GM03348 (cell line): ENCODE data around the gene OGA.
"Not testable (repeated sequence)": the region's sequence is repeated elsewhere in the genome, so short reads cannot be mapped to it uniquely, and the experiment has no call there.

Source experiments
- DNase-seq: peaks from one replicate; pipeline ENCODE4 v3.0.0; 2012; ENCODE audit warnings: low spot score

OGA gene

GRCh38 chr10:101797403-101798059 lies 20.7 kb downstream of the OGA start:
- DNase-seq, result no peak

DNA sequence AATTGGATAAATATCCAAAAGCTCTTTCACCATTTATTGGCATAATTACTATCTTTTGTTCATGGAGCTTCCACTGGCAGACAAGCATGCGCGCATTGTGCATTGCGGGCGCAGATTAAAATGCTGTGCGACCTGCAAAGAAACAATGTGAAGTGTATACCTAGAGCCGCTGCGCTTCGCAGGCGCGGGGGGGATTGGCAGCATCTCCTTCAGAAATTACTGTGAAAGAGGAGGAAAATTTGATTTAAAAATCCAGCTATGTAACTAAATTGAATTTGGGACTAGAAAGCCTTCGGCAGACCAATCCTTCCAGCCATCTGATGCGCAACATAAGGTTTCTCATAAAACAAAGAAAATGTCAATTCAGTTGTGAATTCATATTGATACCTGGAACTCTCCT lies 24.7 kb downstream of the OGA start:
- no peak for DNase-seq

DNA sequence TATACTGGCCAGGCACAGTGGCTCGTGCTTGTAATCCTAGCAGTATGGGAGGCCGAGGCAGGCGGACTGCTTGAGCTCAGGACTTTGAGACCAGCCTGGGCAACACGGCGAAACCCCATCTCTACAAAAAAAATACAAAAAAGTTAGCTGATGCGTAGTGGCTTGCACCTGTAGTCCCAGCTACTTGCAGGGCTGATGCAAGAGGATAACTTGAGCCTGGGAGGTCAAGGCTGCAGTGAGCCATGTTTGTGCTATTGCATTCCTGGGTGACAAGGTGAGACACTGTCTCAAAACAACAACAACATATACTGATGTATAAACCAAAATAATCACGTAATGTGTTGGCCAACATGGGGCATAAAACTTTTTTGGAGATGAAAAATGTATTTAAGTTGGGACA lies 28.6 kb downstream of the OGA start:
- no peak for DNase-seq

GRCh38 chr10:101789231-101789630 lies 29.0 kb downstream of the OGA start:
- DNase-seq, result not testable (repeated sequence)

- DNase-seq, result no peak
These were observed 32.4 kb downstream of the OGA start for GRCh38 chr10:101785801-101786200.

GRCh38 chr10:101784558-101784957 lies 33.7 kb downstream of the OGA start:
- DNase-seq, result no peak

DNA sequence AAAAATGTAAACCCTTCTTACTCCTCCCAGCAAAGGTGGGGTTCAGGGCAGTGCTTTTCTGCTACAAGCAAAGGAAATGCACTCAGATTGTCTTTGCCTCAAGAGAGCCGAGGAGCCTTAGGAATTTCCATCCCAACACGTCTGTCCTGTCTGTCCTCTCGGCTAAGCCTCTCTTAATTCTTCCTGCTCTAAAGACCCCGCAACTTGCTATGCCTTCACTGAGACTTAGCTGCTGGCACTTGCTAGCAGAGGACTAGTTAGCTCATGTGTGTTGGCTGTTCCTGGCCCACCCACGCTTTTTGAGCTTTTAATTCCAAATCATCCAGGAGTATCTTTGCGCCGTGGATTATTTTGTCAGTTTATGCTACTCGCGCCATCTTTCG lies 34.5 kb downstream of the OGA start:
- no peak for DNase-seq

GRCh38 chr10:101782811-101783735 lies 35.2 kb downstream of the OGA start, which contains the start of gene NPM3:
Gene NPM3 (minus strand): TSS chr10:101783446. CDS start chr10:101783390, 56 bp downstream.
- peak; percentile 95 for DNase-seq

- no peak for DNase-seq
These were observed 36.0 kb downstream of the OGA start for GRCh38 chr10:101781984-101782810.

DNA sequence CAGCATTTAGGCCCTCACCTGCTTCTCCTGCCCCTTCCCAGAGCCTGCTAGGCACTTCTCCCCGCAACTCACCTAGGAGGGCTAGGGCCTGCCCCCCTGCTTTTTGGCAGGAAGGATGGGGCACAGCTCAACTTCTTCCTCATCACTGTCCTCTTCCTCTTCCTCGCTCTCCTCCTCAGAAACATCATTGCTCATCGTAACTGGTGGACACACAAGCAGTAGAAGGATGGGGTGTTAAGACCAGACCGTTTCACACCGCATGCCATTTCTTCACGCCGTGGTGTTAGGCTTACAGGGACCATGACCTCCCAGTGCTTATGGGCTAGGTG lies 36.6 kb downstream of the OGA start:
- DNase-seq, result no peak

DNA sequence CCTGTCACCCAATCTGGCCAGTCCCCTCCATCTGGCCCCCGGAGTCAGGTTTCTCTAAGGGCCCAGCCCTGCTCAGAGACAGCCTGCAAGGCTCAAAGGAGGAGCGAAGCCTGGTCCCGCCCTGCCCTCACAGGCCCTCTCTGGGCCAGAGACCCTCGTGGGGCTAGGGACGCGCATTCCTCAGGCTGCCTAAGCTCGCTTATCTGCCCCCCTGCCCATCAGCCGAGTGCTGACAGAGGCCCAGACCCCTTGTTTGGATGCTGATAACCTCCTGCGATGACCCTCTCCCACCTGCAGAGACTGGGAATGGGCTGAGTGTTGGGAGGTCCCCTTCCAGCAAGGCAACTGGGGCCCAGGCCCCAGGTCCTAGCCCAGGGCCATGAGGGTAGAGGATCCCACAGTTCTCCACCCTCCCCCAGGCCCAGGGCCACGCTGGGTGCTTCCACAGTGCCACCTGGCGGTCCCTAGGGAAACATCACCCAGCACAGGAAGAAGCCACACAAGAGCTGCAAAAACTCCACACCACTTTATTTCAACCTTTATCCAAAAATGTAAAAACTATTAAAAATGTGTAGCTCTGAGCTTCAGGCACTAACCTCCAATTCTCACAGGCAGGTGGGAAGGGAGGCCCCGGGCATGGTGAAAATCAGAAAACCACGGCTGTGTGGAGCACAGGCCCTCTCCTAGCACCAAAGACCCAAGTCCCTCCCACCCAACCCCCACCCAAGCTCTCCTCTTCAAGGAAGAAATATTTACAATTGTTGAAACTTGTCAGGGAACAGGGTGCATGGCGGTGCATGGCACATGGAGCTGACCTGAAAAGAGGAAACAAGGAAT lies 37.2 kb downstream of the OGA start:
- DNase-seq, result peak; percentile 92

DNA sequence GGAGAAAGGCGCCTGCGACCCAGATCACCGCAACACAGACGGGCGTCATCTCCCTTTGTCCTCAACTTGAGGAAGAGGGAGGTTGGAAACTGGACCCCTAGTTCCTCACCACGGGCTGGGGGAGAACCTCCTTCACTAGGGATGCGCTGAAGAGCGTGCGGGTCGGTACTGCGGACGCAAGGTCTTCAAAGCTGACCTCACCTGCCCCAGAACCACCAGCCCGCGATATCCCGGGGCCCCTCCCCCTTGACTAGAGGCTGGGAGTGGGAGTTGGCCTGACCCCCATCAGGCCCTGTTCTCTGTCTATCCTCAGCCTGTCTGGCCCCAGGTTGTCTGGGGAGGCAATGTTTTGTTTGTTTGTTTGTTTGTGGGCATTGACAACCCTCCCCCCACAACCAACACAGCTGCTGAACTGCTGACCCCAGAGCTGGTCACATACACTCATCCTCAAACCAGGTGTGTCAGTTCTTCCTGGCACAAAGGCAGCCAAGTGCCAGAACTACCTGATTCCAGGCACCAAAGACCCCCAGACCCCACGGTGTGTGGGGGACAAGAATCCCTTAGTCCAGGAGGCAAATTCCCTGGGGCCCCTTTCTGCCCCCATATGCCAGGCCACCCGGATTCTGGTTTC lies 37.9 kb downstream of the OGA start:
- DNase-seq, result no peak

DNA sequence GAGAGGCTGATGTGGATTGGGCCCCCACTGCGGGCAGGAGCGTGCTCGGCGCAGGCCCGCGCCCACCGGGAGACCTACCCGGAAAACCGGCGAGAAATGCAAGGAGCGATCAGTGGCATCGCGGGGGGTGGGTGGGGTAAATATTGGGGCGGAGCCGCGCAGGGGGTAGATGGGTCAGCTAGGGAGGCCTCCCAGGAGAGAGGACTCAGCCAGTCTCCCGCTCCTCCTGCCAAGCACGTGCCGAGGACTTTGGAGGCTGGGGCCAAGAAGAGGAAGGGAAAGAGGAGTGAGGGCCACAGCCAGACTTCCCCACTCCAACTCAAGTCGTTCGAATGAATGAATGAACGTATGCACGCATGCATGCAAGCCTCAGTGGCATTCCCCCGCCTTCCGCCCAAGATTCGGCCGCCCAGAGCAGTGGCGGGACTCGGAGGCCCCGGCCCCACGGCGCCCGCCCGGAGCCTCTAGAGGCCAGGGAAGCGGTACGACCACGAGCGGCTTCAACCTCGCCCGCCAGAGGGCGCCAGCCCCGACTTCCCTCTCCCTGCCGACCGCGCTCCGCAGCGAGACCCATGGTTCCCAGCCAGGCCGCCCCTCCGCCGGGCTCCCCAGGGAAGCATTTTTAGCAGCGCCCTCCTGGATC lies 38.6 kb downstream of the OGA start:
- peak; percentile 93 for DNase-seq

GRCh38 chr10:101778781-101779543 lies 39.3 kb downstream of the OGA start:
- DNase-seq, result no peak

GRCh38 chr10:101778151-101778780 lies 40.0 kb downstream of the OGA start:
- no peak for DNase-seq

- DNase-seq, result no peak
These were observed 40.6 kb downstream of the OGA start for GRCh38 chr10:101777619-101778145.

DNA sequence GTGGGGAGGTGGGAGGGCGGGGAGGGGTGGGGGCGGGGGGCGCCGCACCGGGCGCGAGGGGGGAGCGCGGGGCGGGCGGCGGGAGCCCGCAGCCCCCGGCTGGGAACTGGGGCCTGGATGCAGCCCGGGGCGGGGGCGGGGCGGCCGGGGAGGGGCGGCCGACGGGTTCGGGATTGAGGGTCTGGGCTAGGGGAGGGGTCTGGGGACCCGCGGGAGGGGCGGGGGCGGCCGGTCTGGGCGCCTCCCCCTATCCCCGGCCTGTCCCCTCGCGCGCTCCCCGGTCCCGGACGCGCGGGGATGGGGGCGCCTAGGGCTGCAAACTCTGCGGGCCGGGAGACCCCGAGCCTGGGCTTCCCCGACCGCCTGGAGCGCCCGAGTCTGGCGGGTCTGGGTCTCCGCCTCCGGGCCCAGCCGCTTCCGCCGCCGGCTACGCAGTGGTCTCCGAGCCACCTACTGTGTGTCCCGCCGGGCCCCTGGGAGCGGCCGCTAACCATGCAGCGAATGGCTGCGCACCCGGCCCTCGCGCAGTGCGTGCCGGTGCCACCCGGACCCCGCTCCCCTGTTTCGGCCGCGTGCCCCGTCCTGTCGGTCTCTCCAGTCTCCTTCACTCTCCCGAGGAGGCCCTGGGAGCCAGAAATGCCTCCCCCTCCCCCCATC lies 42.0 kb downstream of the OGA start:
- DNase-seq, result no peak

DNA sequence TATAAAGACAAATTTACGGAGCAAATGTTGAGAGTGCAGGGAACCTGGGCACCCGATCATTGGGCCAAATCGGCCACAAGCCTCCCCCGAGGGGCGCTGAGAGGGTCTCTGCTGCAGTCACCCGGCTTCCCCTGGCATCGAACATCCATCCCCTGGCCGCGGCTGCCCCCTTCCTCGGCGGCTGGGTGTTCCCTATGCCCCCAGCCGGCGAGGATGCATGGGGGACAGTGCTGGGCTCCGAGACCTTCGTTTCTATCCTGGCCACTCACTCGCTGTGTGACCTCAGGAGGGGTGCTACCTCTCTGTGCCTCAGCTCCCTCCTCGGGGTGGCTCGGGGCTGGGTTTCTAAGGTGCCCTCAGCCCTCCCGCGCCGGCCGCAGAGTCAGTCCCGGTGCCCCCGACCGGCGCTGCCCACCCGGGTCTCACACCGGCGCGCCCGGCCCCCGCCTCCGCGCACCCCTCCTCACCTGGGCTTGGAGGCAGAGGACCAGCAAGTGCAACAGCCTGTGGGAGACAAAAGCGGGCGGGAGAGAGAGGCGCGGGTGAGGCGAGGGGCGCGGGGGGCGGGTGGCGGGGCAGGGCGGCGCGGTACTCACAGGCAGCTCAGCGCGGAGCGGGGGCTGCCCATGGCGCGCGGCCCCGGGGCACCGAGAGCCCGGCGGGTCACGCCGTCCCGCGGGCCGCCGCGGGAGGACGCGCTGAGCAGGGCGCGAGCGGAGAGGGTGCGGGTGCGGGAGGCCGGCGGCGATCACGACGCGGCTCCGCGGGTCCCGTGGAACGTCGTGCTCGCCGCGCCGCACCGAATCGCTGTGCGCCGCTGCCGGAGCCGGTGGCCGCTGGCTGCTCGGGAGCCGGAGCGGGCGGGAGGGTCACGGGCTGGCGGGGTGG lies 42.7 kb downstream of the OGA start, which contains the start of gene FGF8:
Gene FGF8 (minus strand): TSS at position 842 of the 888 bp plus-strand sequence. CDS start 214 bp downstream, at position 628.
- DNase-seq, result peak; percentile 42
